Measurements from ENCODE around the gene SEMA4D.
"Not testable (repeated sequence)": the region's sequence is repeated elsewhere in the genome, so short reads cannot be mapped to it uniquely, and the experiment has no call there.

Gene SEMA4D

DNA sequence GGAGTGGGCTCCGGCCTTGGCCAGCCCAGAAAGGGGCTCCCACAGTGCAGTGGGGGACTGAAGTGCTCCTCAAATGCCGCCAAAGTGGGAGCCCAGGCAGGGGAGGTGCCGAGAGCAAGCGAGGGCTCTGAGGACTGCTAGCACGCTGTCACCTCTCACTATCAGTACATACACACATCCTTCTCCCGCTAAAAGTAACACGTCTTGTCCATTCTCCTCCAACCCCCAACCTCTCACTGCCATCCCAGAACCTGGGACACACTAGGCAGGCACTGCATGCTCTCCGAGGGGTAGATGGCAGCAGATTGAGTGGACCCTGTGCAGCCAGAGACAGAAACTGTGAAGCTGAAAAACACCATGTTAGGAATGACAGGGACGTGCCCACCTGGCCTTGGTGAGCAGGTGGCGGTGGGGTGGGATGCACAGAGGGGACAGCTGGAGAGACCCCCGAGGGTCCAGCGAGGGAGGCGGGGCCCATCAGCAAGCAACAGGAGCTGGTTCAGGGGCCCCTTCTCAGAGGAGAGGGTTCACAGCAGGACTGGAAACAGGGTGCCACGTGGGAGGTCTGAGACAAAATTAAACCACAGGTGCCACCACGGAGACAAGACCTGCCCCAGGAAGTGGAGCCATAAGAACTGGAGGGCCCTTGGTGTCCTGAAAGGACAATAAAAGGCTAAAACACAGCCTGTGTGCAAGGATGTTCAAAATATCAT lies 16.9 kb downstream of the SEMA4D start:
- DNase-seq, result no peak

DNA sequence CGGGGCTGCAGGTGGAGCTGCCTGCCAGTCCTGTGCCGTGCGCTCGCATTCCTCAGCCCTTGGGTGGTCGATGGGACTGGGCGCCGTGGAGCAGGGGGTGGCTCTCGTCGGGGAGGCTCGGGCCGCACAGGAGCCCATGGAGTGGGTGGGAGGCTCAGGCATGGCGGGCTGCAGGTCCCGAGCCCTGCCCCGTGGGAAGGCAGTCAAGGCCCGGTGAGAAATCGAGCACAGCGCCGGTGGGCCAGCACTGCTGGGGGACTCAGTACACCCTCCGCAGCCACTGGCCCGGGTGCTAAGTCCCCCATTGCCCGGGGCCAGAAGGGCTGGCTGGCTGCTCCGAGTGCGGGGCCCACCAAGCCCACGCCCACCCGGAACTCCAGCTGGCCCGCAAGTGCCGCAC lies 17.5 kb downstream of the SEMA4D start:
- DNase-seq, result not testable (repeated sequence)

DNA sequence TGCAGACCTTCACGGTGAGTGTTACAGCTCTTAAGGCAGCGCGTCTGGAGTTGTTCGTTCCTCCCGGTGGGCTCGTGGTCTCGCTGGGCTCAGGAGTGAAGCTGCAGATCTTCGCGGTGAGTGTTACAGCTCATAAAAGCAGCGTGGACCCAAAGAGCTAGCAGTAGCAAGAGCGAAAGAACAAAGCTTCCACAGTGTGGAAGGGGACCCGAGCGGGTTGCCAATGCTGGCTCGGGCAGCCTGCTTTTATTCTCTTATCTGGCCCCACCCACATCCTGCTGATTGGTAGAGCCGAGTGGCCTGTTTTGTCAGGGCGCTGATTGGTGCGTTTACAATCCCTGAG lies 18.3 kb downstream of the SEMA4D start:
- DNase-seq, result not testable (repeated sequence)

DNA sequence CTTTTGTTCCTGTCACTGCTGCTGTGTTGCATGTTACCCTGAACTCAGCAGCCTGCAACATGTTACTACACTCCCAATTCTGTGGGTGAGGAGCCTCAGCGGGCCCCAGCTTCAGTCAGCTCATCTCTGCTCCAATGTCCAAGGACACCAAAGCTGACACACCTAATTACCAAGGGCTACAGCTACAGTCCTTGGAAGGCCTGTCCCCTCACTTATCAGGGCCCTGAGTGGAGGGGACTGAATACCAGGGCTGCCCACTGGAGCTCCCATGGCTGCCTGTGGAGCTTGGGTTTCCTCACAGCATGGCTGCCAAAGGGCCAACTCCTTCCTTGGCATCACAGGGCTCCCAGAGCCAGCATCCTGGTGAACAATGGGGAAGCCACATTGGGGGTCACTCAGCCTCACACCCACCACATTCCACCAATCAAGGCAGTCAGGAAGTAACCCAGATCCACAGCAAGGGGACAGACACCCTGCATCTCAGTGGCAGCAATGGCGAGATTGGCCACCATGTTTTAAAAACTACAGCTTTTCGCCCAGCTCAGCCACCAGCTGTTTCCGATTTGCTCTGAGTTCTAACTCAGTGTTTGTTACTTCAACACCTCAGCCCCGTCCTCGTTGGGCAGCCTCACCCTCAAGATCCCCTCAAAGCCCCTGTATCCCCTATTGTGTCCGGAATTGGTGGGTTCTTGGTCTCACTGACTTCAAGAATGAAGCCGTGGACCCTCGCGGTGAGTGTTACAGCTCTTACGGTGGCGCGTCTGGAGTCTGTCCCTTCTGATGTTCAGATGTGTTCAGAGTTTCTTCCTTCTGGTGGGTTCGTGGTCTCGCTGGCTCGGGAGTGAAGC lies 18.9 kb downstream of the SEMA4D start:
- DNase-seq, result no peak

DNA sequence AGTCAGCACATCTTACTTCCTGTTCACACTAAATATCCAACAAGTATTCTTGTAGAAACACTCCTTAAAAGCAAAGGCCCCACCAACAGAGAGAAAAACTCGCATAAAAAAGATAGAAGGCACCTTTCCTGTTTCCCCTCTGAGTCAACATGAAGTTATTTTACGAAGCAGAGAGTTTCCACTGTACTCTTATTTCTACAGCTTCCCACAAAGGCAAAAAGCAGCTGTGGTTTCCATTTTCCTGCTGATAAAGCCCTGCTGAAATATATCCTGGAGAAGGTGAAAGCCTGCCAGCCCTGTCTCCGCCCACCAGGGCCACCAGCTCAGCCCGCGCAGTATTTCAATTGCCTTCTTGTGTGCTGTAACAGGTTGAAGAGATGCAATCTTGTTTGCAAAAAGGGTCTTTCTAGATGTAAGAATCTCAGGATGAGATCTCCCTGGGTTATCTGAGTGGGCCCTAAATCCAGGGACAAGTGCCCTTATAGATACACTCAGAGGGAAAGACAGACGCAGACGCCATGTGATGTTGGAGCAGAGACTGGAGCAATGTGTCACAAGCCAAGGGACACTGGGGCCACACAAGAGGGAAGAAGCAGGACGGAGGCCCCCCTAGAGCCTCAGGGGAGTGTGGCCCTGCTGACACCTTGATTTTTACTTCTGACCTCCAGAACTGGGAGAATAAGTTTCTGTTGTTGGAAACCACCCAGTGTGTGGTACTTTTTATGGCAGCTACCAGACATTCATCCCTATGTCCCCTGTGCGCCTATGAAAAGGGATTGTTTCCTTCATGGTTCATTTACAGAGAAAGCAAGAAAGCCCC lies 19.9 kb downstream of the SEMA4D start:
- DNase-seq, result no peak

DNA sequence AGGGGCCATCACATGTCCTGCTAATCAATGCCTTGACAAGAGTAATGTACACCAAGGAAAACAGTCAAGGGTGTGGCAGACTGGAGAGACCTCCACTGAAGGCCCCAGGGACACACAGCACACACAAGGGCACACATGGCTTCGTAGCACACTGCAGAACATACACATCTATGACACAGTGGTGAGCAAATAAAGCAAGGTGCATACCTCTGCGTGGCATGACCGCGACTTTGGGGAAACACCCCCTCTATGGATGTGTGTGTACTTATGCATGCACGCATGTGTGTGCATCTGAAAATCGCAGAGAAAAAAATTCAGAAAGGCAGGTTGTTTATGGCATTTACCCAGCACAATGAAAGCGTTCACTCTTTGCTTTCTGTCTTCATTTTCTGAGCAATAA lies 20.5 kb downstream of the SEMA4D start:
- DNase-seq, result no peak

DNA sequence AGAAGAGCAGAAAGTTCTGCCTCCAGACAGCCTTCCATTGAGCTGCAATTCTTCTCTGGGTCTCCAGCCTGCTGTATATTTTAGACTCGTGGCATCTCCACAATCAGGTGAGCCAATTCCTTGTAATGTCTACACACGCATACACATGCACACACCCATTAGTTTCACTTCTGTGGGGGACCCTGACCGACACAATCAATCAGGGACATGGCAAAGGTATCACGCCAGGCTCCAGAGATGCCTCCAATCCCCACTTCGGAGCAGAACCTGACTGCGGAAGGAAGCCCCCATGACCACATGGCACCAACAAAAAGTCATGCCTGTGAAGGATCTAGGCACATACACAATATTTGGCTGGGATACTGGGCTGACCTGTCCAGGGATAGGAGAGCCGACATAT lies 21.4 kb downstream of the SEMA4D start:
- no peak for DNase-seq

DNA sequence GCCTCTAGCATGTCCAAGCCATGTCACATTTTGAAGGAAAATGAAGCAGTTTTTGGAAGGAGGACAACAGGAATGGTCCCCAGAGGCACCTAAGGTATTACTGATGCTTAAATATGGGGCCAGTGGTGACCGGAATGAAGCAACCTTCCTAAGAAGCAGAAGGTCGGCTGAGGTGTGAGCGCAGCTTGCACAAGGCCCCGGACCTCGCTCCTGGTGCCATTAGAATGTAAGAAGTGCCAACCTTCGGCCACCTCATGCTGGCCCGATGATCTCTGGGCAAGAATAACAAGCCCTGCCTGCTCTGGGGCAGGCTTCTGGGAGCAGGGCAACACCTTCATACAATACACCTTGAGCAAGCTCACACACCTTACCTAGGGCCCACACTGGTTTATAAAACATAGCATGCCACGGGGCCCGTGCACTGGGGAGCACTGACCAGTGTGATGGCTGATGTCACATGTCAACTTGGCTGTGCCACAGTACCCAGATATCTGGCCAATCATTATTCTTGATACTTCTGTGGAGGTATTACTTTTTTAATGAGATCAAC lies 21.9 kb downstream of the SEMA4D start:
- DNase-seq, result no peak

DNA sequence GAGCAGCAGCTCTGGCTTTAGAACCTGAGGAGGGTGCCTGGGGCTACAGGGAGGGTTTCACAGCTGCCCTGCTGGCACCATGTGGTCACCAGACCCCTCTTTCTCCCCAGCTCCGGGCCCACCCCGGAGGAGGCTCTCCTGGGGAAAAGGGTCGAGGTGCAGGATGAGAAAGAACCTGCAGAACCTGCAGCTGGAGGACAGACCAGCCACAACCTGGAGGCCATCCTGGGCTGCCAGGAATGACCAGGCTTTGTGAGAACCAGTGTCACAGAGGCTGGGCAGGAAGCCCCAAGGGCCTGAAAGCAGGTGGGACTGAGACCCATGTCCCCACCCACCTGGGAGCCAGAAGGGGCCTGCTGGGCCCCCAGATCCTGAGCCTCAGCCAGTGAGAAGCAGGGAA lies 23.0 kb downstream of the SEMA4D start:
- DNase-seq, result no peak

DNA sequence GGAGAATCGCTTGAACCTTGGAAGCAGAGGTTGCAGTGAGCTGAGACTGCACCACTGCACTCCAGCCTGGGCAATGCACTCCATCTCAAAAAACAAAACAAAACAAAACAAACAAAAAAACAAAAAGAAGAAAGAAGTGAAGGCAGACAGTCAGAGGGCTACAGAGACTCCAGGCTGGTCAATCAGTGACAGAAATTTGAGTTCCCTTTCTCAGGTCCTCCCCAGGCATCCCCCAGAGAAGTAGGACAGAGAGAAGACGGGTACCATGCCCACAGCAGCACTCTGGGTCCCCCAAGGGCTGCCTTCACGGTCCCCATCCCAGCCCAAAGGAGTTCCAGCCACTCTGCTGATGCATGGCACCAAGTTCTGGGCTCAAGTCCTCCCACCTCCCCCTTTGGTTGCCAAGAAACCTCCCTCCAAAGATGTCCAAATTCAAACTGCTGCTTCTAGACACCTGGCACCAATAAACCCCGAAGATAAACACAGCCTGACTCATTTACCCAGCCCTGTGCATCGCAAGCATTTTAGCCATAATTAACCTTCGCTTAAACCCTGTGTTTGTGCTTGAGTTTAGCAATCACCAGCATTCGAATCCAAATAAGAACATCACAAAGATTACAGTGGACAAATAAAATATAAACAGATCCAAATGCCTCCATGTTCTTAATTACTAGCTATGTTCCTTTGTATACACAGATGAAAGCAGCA lies 24.0 kb downstream of the SEMA4D start:
- DNase-seq, result no peak

DNA sequence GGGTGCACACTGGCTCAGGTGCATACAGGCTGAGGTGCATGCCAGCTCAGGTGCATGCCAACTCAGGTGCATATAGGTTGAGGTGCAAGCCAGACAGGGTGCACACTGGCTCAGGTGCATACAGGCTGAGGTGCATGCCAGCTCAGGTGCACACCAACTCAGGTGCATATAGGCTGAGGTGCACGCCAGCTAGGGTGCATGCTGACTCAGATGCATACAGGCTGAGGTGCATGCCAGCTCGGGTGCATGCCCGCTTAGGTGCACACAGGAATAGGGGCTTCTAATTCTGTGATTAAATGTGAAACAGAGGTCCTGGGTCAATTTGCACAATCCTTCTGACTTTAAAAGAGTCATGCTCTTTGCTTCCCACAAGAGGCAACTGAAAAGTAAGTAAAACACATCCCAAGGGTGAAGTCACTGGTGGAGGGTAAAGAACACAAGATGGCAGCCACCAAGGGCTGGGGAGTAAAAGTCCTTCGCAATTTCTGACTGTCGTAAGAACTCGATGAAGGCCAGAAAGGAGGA lies 26.1 kb downstream of the SEMA4D start:
- DNase-seq, result not testable (repeated sequence)

DNA sequence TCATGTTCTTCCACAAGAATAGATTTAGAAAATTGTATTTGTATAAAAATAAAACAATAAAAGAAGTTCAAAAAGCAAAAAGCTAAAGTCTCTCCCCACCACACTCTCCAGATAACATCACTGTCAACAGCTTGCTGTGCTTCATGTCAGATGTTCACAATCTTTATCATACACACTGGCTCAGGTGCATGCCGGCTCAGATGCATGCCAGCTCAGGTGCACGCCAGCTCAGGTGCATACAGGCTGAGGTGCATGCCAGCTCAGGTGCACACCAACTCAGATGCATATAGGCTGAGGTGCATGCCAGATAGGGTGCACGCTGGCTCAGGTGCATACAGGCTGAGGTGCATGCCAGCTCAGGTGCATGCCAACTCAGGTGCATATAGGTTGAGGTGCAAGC lies 26.5 kb downstream of the SEMA4D start:
- no peak for DNase-seq

DNA sequence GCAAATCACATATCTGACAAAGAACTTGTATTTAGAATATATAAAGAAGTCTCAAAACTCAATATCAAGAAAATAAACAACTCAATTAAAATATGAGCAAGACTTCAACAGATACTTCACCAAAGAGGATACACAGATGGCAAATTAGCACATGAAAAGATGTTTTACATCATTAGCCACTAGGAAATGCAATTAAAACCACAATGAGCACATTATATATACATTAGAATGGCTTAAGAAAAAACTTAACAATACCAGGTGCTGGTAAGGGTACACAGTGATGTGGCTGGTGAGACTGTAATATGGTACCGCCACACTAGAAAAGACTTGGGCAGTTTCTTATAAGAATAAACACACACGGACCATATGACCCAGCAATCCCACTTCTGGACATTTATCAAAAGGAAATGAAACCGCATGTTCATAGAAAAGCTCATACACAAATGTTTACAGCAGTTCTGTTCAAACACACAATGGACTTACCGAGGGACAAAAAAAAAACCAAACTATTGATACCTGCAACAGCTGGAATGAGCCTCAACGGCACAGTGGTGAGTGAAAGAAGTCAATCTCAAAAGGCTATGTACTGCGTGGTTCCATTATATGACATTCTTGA lies 27.6 kb downstream of the SEMA4D start:
- no peak for DNase-seq

DNA sequence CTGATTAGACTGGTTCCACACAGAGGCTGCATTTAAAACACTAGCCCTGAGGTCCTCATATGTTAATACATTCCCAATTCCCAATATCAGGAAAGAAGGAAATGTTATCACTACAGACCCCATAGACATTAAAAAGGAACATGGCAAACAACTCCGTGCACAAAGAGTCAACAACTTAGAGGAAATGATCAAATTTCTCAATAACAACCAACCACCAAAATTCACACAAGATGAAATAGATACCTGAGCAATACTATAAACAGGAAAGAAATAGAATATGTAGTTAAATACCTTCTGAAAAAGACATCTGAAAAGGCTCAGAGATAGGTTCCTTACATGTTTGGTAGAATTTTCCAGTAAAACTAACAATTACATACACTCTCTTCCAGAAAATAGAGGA lies 28.9 kb downstream of the SEMA4D start:
- no peak for DNase-seq

DNA sequence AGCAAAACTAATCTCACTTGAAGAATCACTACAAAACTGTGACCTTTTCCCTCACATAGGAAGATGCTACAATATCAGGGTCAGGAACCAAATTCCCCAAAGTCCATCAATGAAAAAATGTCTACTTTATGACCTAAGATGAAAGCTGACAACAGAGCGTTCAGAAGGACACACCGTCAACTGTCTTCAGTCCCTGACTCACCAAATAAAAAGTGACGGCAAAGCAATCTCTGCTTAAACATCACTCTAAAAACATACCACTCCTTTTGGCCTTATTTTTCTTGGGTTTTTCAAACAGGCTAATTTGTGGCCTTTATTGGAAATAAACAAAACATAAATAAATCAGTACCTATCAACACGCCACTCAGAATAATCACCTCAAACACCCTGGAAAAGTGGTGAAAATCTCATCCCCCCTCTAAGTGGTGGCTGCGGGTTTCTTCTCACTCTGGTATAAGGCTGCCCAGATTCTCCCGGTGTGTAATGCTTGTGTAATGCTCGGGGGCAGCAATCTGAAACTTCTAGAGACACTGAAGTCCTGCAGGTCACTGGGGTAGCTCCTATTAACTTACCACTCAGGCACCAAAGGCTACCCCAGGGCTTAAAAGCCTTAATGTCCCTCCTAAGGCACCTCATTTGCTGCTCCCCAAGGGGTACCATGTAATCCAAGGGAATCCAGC lies 29.5 kb downstream of the SEMA4D start:
- DNase-seq, result no peak

DNA sequence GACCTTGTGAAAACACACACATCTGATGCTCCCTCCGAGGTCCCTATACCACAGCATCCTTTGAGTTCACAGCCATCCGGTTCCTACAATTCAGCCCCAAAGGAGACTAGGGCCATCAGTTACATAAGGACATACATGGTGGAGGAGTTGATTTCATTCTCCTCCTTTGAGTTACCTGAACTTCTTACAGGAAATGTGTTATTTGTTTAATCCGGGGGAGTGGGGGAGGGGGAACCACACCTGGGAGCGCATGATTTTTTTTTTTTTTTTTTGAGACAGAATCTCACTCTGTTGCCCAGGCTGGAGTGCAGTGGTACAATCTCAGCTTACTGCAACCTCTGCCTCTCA lies 30.7 kb downstream of the SEMA4D start:
- DNase-seq, result no peak

DNA sequence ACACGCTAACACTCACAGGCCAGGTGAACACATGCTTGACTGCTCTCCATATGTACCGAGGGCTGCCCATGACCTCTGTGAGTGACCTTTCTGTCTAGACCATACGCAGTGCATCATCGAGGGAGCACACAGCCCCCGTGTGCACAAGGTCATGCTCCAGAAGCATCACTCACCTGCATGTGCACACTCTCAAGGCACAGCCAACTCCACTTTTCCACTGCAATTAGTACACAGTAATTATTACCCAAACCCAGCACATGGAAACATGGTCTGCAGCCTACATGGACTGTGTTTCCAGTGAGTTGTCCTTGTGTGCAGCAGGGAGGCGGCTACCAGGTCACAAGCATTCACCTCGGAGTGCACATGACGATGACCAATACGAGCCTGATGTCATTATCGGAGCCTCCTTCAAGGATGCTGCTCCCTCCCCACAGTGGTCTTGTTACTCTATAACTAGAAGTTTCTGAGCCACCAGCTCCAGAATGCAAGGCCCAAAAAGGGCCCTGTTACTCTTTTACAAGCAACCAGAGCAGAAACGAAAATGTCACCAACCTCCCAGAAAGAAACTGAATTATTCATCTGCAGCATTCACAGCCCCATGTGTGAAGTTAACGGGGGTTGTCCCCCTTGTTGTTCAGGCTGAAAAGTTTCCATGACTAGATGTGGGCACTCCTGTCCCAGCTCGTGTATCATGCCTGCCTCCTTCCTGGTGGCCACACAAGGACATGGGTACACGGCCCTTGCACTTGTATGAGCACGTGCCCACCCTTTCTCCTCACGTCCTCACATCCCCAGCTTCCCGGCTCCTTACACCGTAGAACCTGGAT lies 31.2 kb downstream of the SEMA4D start:
- no peak for DNase-seq

DNA sequence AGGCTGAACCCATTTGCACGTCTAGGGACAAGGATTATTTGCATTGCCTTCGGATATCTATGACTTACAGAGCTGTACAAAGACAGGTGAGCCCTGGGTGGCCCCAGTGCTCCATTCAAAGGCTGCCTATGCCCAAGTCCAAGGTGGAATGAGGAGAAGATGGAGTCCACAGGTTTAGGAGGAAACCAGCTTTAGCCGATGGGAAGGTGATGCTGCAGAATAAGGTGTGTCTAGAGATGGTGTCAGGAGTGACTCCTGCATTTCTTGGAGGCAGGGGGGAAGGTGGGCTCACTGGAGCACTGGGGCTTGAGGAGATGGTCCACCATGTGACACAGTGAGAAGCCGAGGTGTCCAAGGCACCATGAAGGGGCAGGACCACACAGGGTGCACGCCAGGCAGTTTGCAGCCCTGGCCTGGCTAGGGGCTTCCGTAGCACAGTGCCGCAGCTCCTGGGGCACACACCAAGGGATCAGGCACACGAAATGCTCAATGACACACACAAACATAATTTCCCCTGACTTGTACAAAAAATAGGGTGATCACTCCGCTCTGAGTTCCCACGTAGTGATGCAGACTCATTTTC lies 32.1 kb downstream of the SEMA4D start:
- no peak for DNase-seq

DNA sequence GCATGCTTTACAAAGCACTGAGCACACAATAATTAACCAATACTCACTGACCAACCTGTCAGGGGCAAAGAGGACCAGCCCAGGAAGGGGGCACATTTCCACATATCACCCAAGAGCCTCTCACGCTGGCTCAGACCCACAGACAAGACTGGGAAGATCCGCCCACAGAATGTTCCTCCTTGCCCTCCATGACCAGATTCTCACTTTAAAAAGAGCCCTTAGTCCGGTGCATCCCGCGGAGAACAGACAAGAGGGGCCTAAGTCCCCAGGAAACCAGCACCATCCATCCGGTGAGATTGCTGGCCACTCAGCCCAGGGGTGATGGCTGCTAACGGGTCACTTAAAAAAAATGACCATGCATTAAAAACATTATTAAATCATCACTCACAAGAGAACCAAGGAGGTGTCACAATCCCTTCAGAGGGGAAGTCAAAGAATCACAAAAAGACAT lies 32.9 kb downstream of the SEMA4D start:
- DNase-seq, result no peak

DNA sequence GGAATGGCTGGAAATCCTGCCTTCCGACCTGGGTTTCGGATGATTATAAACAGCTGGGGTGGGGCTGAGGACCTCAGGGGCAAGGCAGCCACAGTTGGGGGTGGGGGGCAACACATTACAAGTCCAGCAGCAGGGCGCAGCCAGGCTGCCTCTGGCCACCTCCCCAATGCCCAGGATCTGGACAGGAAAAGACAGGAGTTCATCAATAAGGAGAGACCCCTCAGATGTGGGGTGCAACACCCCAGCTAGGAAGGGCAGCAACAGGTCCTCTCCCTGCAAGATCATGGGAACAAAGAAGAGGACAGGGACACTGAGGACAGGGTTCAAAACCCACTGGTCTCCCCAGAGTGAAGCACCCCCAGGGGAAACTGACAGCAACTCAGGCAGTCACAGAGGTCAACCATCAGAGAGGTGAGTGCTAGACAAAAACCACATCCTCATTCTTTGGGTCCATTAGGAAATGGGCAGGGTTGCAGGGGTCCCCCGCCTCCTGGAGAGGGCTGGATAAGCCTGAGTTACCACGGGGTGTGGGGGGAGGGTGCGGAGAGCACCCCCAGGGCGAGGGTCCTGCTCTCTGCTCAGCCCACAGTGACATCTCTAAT lies 33.5 kb downstream of the SEMA4D start:
- DNase-seq, result no peak
